ENCODE data around the gene CPA5.

CPA5 gene

GRCh38 chr7:130344271-130344866 is at the start of gene CPA5:
CPA5 (plus strand) TSS chr7:130344816; CDS start chr7:130346486, 1,670 bp downstream.
- in situ Hi-C loops (cut with HindIII; ENCODE audit: low pct_unique_long_range_greater_than_20kb, low sequenced_read_pairs), result no loop called here
- no peak for DNase-seq (ENCODE audit: low read depth in 1 of 2, low spot score in 1 of 2)
- no peak for TF ChIP-seq JUND (IDR thresholded peaks at IDR 0.05; ENCODE audit: low read depth)

GRCh38 chr7:130296221-130296951 is 48.2 kb upstream of the CPA5 start:
- DNase-seq (ENCODE audit: low read depth in 1 of 2, low spot score in 1 of 2), result no peak
- no peak for TF ChIP-seq JUND (IDR thresholded peaks at IDR 0.05; ENCODE audit: low read depth)
- in situ Hi-C loops (cut with HindIII; ENCODE audit: low pct_unique_long_range_greater_than_20kb, low sequenced_read_pairs), result no loop called here

- in situ Hi-C loops (cut with HindIII; ENCODE audit: low pct_unique_long_range_greater_than_20kb, low sequenced_read_pairs), result no loop called here
- no peak for TF ChIP-seq JUND (IDR thresholded peaks at IDR 0.05; ENCODE audit: low read depth)
- DNase-seq (ENCODE audit: low read depth in 1 of 2, low spot score in 1 of 2), result no peak
These were observed 46.7 kb upstream of the CPA5 start for GRCh38 chr7:130297628-130298543.

GRCh38 chr7:130298544-130299326 is 45.9 kb upstream of the CPA5 start:
- in situ Hi-C loops (cut with HindIII; ENCODE audit: low pct_unique_long_range_greater_than_20kb, low sequenced_read_pairs), result no loop called here
- DNase-seq (ENCODE audit: low read depth in 1 of 2, low spot score in 1 of 2), result peak; percentile 21 to 87
- TF ChIP-seq JUND (IDR thresholded peaks at IDR 0.05; ENCODE audit: low read depth), result no peak

GRCh38 chr7:130299866-130300265 is 44.8 kb upstream of the CPA5 start:
- in situ Hi-C loops (cut with HindIII; ENCODE audit: low pct_unique_long_range_greater_than_20kb, low sequenced_read_pairs), result no loop called here
- no peak for DNase-seq (ENCODE audit: low read depth in 1 of 2, low spot score in 1 of 2)
- no peak for TF ChIP-seq JUND (IDR thresholded peaks at IDR 0.05; ENCODE audit: low read depth)

GRCh38 chr7:130301501-130302020 is 43.1 kb upstream of the CPA5 start:
- TF ChIP-seq JUND (IDR thresholded peaks at IDR 0.05; ENCODE audit: low read depth), result no peak
- in situ Hi-C loops (cut with HindIII; ENCODE audit: low pct_unique_long_range_greater_than_20kb, low sequenced_read_pairs), result no loop called here

GRCh38 chr7:130302649-130303048 is 42.0 kb upstream of the CPA5 start:
- no peak for TF ChIP-seq JUND (IDR thresholded peaks at IDR 0.05; ENCODE audit: low read depth)
- DNase-seq (ENCODE audit: low read depth in 1 of 2, low spot score in 1 of 2), result no peak
- in situ Hi-C loops (cut with HindIII; ENCODE audit: low pct_unique_long_range_greater_than_20kb, low sequenced_read_pairs), result no loop called here

More at GRCh38 chr7:130301501-130302020, 43.1 kb upstream of the CPA5 start:
- DNase-seq (ENCODE audit: low read depth in 1 of 2, low spot score in 1 of 2), result no peak

GRCh38 chr7:130303127-130303526 is 41.5 kb upstream of the CPA5 start:
- in situ Hi-C loops (cut with HindIII; ENCODE audit: low pct_unique_long_range_greater_than_20kb, low sequenced_read_pairs), result no loop called here
- TF ChIP-seq JUND (IDR thresholded peaks at IDR 0.05; ENCODE audit: low read depth), result no peak
- no peak for DNase-seq (ENCODE audit: low read depth in 1 of 2, low spot score in 1 of 2)

GRCh38 chr7:130303551-130303950 is 41.1 kb upstream of the CPA5 start:
- in situ Hi-C loops (cut with HindIII; ENCODE audit: low pct_unique_long_range_greater_than_20kb, low sequenced_read_pairs), result no loop called here
- TF ChIP-seq JUND (IDR thresholded peaks at IDR 0.05; ENCODE audit: low read depth), result no peak
- no peak for DNase-seq (ENCODE audit: low read depth in 1 of 2, low spot score in 1 of 2)

GRCh38 chr7:130303982-130304381 is 40.6 kb upstream of the CPA5 start:
- TF ChIP-seq JUND (IDR thresholded peaks at IDR 0.05; ENCODE audit: low read depth), result no peak
- in situ Hi-C loops (cut with HindIII; ENCODE audit: low pct_unique_long_range_greater_than_20kb, low sequenced_read_pairs), result no loop called here
- no peak for DNase-seq (ENCODE audit: low read depth in 1 of 2, low spot score in 1 of 2)

- in situ Hi-C loops (cut with HindIII; ENCODE audit: low pct_unique_long_range_greater_than_20kb, low sequenced_read_pairs), result no loop called here
- no peak for TF ChIP-seq JUND (IDR thresholded peaks at IDR 0.05; ENCODE audit: low read depth)
- no peak for DNase-seq (ENCODE audit: low read depth in 1 of 2, low spot score in 1 of 2)
These were observed 39.7 kb upstream of the CPA5 start for GRCh38 chr7:130304878-130305277.
